SK-N-SH treated with all-trans-retinoic acid at 6 μM for 48 hours (cell line): ENCODE data around the gene RBBP6.

Experiments
- ATAC-seq: fragments of 200-7000 bp; cut with Tn5 transposase; 3 replicates; pipeline ENCODE4 v1.9.1; 2020; ENCODE audit warnings: mild to moderate bottlenecking, moderate library complexity
- ARNTL ChIP-seq: fragments of 450-650 bp; formaldehyde crosslinking; IDR thresholded peaks from 2 replicates; pipeline ENCODE4 v1.5.0; 2020; ENCODE audit warnings: low read depth, mild to moderate bottlenecking, moderate library complexity, borderline replicate concordance
- BACH2 ChIP-seq: fragments of 250-450 bp; sonication (Bioruptor Pico); IDR thresholded peaks from 2 replicates; pipeline ENCODE4 v1.9.0; 2021; ENCODE audit warnings: mild to moderate bottlenecking, borderline replicate concordance
- CREB5 ChIP-seq: fragments of 250-450 bp; sonication (Bioruptor Pico); IDR thresholded peaks from 2 replicates; pipeline ENCODE4 v1.5.1; 2020; ENCODE audit warnings: low read depth, mild to moderate bottlenecking, moderate library complexity
- CSDC2 ChIP-seq: fragments of 250-450 bp; sonication (Bioruptor Pico); IDR thresholded peaks from 2 replicates; pipeline ENCODE4 v1.5.0; 2020; ENCODE audit warnings: mild to moderate bottlenecking, moderate library complexity
- CSRNP3 ChIP-seq: fragments of 250-450 bp; sonication (Bioruptor Pico); IDR thresholded peaks from 2 replicates; pipeline ENCODE4 v1.5.1; 2021; ENCODE audit warnings: mild to moderate bottlenecking, moderate library complexity
- ESRRG ChIP-seq: fragments of 250-450 bp; sonication (Bioruptor Pico); IDR thresholded peaks from 2 replicates; pipeline ENCODE4 v1.6.1; 2021; ENCODE audit warnings: mild to moderate bottlenecking
- GLIS3 ChIP-seq: fragments of 250-450 bp; sonication (Bioruptor Pico); IDR thresholded peaks from 2 replicates; pipeline ENCODE4 v1.5.0; 2020; ENCODE audit warnings: mild to moderate bottlenecking, moderate library complexity
- ISL1 ChIP-seq: fragments of 250-450 bp; sonication (Bioruptor Pico); IDR thresholded peaks from 2 replicates; pipeline ENCODE4 v2.1.2; 2022; ENCODE audit warnings: mild to moderate bottlenecking, moderate library complexity
- OSR1 ChIP-seq: fragments of 250-450 bp; sonication (Bioruptor Pico); IDR thresholded peaks from 2 replicates; pipeline ENCODE4 v1.8.0; 2022; ENCODE audit warnings: moderate library complexity, mild to moderate bottlenecking, inconsistent platforms
- PATZ1 ChIP-seq: fragments of 250-450 bp; sonication (Bioruptor Pico); IDR thresholded peaks from 2 replicates; pipeline ENCODE4 v1.8.0; 2020; ENCODE audit warnings: mild to moderate bottlenecking, moderate library complexity, borderline replicate concordance
- PPARA ChIP-seq: fragments of 250-450 bp; sonication (Bioruptor Pico); IDR thresholded peaks from 2 replicates; pipeline ENCODE4 v1.5.0; 2020; ENCODE audit warnings: mild to moderate bottlenecking, borderline replicate concordance
- RARB ChIP-seq: fragments of 250-450 bp; sonication (Bioruptor Pico); IDR thresholded peaks from 2 replicates; pipeline ENCODE4 v1.8.0; 2021; ENCODE audit warnings: mild to moderate bottlenecking, moderate library complexity
- SNAI2 ChIP-seq: fragments of 250-450 bp; sonication (Bioruptor Pico); IDR thresholded peaks from 2 replicates; pipeline ENCODE4 v1.5.0; 2020; ENCODE audit warnings: mild to moderate bottlenecking, moderate library complexity
- TCF4 ChIP-seq: fragments of 250-450 bp; sonication (Bioruptor Pico); IDR thresholded peaks from 2 replicates; pipeline ENCODE4 v1.8.0; 2021; ENCODE audit warnings: mild to moderate bottlenecking, moderate library complexity, borderline replicate concordance
- TOX ChIP-seq: fragments of 250-450 bp; sonication (Bioruptor Pico); IDR thresholded peaks from 2 replicates; pipeline ENCODE4 v1.8.0; 2021; ENCODE audit warnings: mild to moderate bottlenecking, moderate library complexity, borderline replicate concordance
- ZC3H10 ChIP-seq: fragments of 250-450 bp; sonication (Bioruptor Pico); IDR thresholded peaks from 2 replicates; pipeline ENCODE4 v1.5.1; 2021; ENCODE audit warnings: mild to moderate bottlenecking, moderate library complexity
- ZFP3 ChIP-seq: fragments of 250-450 bp; sonication (Bioruptor Pico); IDR thresholded peaks from 2 replicates; pipeline ENCODE4 v1.5.0; 2020; ENCODE audit warnings: mild to moderate bottlenecking, moderate library complexity
- ZFP30 ChIP-seq: fragments of 450-650 bp; formaldehyde crosslinking; IDR thresholded peaks from 2 replicates; pipeline ENCODE4 v1.5.0; 2022; ENCODE audit warnings: mild to moderate bottlenecking, moderate library complexity
- ZNF565 ChIP-seq: fragments of 450-650 bp; formaldehyde crosslinking; conservative IDR thresholded peaks from 2 replicates; pipeline ENCODE4 v1.5.0; 2020; ENCODE audit warnings: low read depth, mild to moderate bottlenecking, moderate library complexity
- ZNF70 ChIP-seq: fragments of 450-650 bp; formaldehyde crosslinking; IDR thresholded peaks from 2 replicates; pipeline ENCODE4 v1.5.0; 2020; ENCODE audit warnings: mild to moderate bottlenecking, moderate library complexity
- ZNF8 ChIP-seq: fragments of 450-650 bp; formaldehyde crosslinking; IDR thresholded peaks from 2 replicates; pipeline ENCODE4 v1.5.0; 2020; ENCODE audit warnings: mild to moderate bottlenecking, moderate library complexity
- TF ChIP-seq, protein P1 (sequence below): fragments of 250-450 bp; sonication (Bioruptor Pico); IDR thresholded peaks from 2 replicates; pipeline ENCODE4 v1.8.0; 2021; ENCODE audit warnings: low read depth, mild to moderate bottlenecking, moderate library complexity, borderline replicate concordance
- TF ChIP-seq, protein P2 (sequence below): fragments of 250-450 bp; sonication (Bioruptor Pico); IDR thresholded peaks from 2 replicates; pipeline ENCODE4 v1.5.0; 2020; ENCODE audit warnings: mild to moderate bottlenecking, moderate library complexity

The RBBP6 gene

GRCh38 chr16:24568392-24568791, 29.0 kb downstream of the RBBP6 start (continued):
- no peak for TF ChIP-seq TCF4 (CRISPR knock-in tag)

- TF ChIP-seq TCF4 (CRISPR knock-in tag) = no peak
- no peak for TF ChIP-seq ZNF8 (CRISPR knock-in tag)
- no peak for TF ChIP-seq BACH2 (CRISPR knock-in tag)
- TF ChIP-seq TOX = no peak
- no peak for TF ChIP-seq CSRNP3 (CRISPR knock-in tag)
- no peak for TF ChIP-seq RARB (CRISPR knock-in tag)
- TF ChIP-seq, protein P1, sequence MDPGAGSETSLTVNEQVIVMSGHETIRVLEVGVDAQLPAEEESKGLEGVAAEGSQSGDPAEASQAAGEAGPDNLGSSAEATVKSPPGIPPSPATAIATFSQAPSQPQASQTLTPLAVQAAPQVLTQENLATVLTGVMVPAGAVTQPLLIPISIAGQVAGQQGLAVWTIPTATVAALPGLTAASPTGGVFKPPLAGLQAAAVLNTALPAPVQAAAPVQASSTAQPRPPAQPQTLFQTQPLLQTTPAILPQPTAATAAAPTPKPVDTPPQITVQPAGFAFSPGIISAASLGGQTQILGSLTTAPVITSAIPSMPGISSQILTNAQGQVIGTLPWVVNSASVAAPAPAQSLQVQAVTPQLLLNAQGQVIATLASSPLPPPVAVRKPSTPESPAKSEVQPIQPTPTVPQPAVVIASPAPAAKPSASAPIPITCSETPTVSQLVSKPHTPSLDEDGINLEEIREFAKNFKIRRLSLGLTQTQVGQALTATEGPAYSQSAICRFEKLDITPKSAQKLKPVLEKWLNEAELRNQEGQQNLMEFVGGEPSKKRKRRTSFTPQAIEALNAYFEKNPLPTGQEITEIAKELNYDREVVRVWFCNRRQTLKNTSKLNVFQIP (CRISPR knock-in tag) = no peak
- no peak for TF ChIP-seq SNAI2 (CRISPR knock-in tag)
- no peak for TF ChIP-seq OSR1 (CRISPR knock-in tag)
- TF ChIP-seq PATZ1 (CRISPR knock-in tag) = no peak
- no peak for TF ChIP-seq ZFP30 (CRISPR knock-in tag)
- TF ChIP-seq, protein P2, sequence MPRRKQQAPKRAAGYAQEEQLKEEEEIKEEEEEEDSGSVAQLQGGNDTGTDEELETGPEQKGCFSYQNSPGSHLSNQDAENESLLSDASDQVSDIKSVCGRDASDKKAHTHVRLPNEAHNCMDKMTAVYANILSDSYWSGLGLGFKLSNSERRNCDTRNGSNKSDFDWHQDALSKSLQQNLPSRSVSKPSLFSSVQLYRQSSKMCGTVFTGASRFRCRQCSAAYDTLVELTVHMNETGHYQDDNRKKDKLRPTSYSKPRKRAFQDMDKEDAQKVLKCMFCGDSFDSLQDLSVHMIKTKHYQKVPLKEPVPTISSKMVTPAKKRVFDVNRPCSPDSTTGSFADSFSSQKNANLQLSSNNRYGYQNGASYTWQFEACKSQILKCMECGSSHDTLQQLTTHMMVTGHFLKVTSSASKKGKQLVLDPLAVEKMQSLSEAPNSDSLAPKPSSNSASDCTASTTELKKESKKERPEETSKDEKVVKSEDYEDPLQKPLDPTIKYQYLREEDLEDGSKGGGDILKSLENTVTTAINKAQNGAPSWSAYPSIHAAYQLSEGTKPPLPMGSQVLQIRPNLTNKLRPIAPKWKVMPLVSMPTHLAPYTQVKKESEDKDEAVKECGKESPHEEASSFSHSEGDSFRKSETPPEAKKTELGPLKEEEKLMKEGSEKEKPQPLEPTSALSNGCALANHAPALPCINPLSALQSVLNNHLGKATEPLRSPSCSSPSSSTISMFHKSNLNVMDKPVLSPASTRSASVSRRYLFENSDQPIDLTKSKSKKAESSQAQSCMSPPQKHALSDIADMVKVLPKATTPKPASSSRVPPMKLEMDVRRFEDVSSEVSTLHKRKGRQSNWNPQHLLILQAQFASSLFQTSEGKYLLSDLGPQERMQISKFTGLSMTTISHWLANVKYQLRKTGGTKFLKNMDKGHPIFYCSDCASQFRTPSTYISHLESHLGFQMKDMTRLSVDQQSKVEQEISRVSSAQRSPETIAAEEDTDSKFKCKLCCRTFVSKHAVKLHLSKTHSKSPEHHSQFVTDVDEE (CRISPR knock-in tag) = no peak
- no peak for TF ChIP-seq ZNF70 (CRISPR knock-in tag)
- no peak for TF ChIP-seq ZNF565 (CRISPR knock-in tag)
- no peak for TF ChIP-seq CREB5 (CRISPR knock-in tag)
- no peak for TF ChIP-seq CSDC2 (CRISPR knock-in tag)
- no peak for TF ChIP-seq ZFP3 (CRISPR knock-in tag)
- no peak for TF ChIP-seq ESRRG
- no peak for TF ChIP-seq ISL1 (CRISPR knock-in tag)
- ATAC-seq = no peak
Measured at GRCh38 chr16:24571096-24571495, 31.7 kb downstream of the RBBP6 start.

DNA sequence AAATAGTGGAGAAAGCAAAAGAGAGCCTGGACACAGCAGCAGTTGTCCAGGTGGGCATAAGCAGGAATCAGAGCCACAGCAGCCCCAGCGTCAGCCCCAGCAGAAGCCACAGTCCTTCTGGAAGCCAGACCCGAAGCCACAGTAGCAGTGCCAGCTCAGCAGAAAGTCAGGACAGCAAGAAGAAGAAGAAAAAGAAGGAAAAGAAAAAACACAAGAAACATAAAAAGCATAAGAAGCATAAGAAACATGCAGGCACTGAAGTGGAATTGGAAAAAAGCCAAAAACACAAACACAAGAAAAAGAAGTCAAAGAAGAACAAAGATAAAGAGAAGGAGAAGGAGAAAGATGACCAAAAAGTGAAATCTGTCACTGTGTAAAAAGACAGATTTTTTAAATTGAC, 32.7 kb downstream of the RBBP6 start:
- no peak for ATAC-seq
- TF ChIP-seq ZNF8 (CRISPR knock-in tag) (no peak), GLIS3 (CRISPR knock-in tag) (no peak), TOX (no peak), ZNF70 (CRISPR knock-in tag) (no peak), TCF4 (CRISPR knock-in tag) (no peak), CSDC2 (CRISPR knock-in tag) (no peak), PATZ1 (CRISPR knock-in tag) (no peak), ZFP30 (CRISPR knock-in tag) (no peak), PPARA (CRISPR knock-in tag) (no peak), ZNF565 (CRISPR knock-in tag) (no peak), ARNTL (CRISPR knock-in tag) (no peak), ZC3H10 (no peak), ZFP3 (CRISPR knock-in tag) (no peak), BACH2 (CRISPR knock-in tag) (no peak), ISL1 (CRISPR knock-in tag) (no peak)
- TF ChIP-seq, protein P1 (CRISPR knock-in tag) = no peak
